Measurements from ENCODE around the gene FBXL17. TPM values are rescaled to one million over a fixed set of nuclear protein-coding genes. Genes with fewer than 3 reads are reported as not detected.

Gene FBXL17
- total and polyA plus RNA-seq, 4 donors, result 2.1 to 14.1 (median 6.3) TPM

- Histone ChIP-seq H3K36me3 (ENCODE audit: control insufficient read depth in 4 of 4, insufficient read depth in 3 of 4, low read depth in 1 of 4, low read length in 3 of 4) (no peaks in the 10 kb centered on the region), H3K4me3 (ENCODE audit: low read depth in 1 of 3, low read length in 3 of 3) (no peak overlapping the region), H3K27me3 (ENCODE audit: control insufficient read depth in 4 of 4, insufficient read depth in 4 of 4, low read length in 3 of 4) (no peaks in the 10 kb centered on the region), H3K9me3 (ENCODE audit: control insufficient read depth in 4 of 4, low read length in 3 of 4) (no peaks in the 10 kb centered on the region), H3K4me1 (ENCODE audit: control insufficient read depth in 4 of 4, insufficient read depth in 4 of 4, low read length in 3 of 4) (no peaks in the 10 kb centered on the region), H3K27ac (ENCODE audit: low read depth in 1 of 2, low read length in 2 of 2) (no peak overlapping the region), H3K9ac (ENCODE audit: low read depth in 1 of 2, low read length in 2 of 2) (no peak overlapping the region)
- 92% methylated on average over 3 of the region's 3 CpGs for WGBS
- no peak for TF ChIP-seq TAF1 (conservative IDR thresholded peaks at IDR 0.05)
- no peak for TF ChIP-seq SP1 (IDR thresholded peaks at IDR 0.05)
- no peak for TF ChIP-seq RXRA (IDR thresholded peaks at IDR 0.05)
- no peak for TF ChIP-seq EGR1 (IDR thresholded peaks at IDR 0.05; ENCODE audit: low read depth in 2 of 2)
- TF ChIP-seq NR2F2 (IDR thresholded peaks at IDR 0.05), result no peak
- no peak for TF ChIP-seq HNF4A (conservative IDR thresholded peaks at IDR 0.05)
- TF ChIP-seq CTCF (IDR thresholded peaks at IDR 0.05; ENCODE audit: low read depth, low read length, missing input control), result no peak
- TF ChIP-seq MAX (IDR thresholded peaks at IDR 0.05), result no peak
- no peak for TF ChIP-seq FOXA2 (IDR thresholded peaks at IDR 0.05)
- TF ChIP-seq HNF4G (IDR thresholded peaks at IDR 0.05), result no peak
- no peak for DNase-seq (ENCODE audit: low spot score)
These were observed 70.2 kb downstream of the FBXL17 start for GRCh38 chr5:108311682-108312081.

- H3K4me3 ChIP-seq (ENCODE audit: low read depth in 1 of 3, low read length in 3 of 3), result no peak overlapping the region
- WGBS, result 93% methylated on average over 2 of the region's 2 CpGs
- H3K27me3 ChIP-seq (ENCODE audit: control insufficient read depth in 4 of 4, insufficient read depth in 4 of 4, low read length in 3 of 4), result no peaks in the 10 kb centered on the region
- H3K36me3 ChIP-seq (ENCODE audit: control insufficient read depth in 4 of 4, insufficient read depth in 3 of 4, low read depth in 1 of 4, low read length in 3 of 4), result no peaks in the 10 kb centered on the region
- TF ChIP-seq RAD21 (IDR thresholded peaks at IDR 0.05) (no peak), YY1 (IDR thresholded peaks at IDR 0.05) (no peak), REST (IDR thresholded peaks at IDR 0.05) (no peak), HNF4A (conservative IDR thresholded peaks at IDR 0.05) (no peak), HNF4G (IDR thresholded peaks at IDR 0.05) (no peak), SP1 (IDR thresholded peaks at IDR 0.05) (no peak), GABPA (IDR thresholded peaks at IDR 0.05 in 1 of 2, conservative IDR thresholded peaks at IDR 0.05 in 1 of 2) (no peak), FOXA1 (IDR thresholded peaks at IDR 0.05) (no peak), ZBTB33 (IDR thresholded peaks at IDR 0.05) (no peak), TAF1 (conservative IDR thresholded peaks at IDR 0.05) (no peak), NR2F2 (IDR thresholded peaks at IDR 0.05) (no peak), ATF3 (IDR thresholded peaks at IDR 0.05) (no peak), EGR1 (IDR thresholded peaks at IDR 0.05; ENCODE audit: low read depth in 2 of 2) (no peak), JUND (IDR thresholded peaks at IDR 0.05) (no peak)
- H3K9me3 ChIP-seq (ENCODE audit: control insufficient read depth in 4 of 4, low read length in 3 of 4), result no peaks in the 10 kb centered on the region
- H3K27ac ChIP-seq (ENCODE audit: low read depth in 1 of 2, low read length in 2 of 2), result no peak overlapping the region
- H3K9ac ChIP-seq (ENCODE audit: low read depth in 1 of 2, low read length in 2 of 2), result no peak overlapping the region
- no peak for DNase-seq (ENCODE audit: low spot score)
- H3K4me1 ChIP-seq (ENCODE audit: control insufficient read depth in 4 of 4, insufficient read depth in 4 of 4, low read length in 3 of 4), result no peaks in the 10 kb centered on the region
These were observed 78.3 kb downstream of the FBXL17 start for GRCh38 chr5:108303611-108304010.

Data from liver (tissue), 9 donors.